Stomach (tissue), 9 donors: ENCODE data around the gene RNF115. TPM values are rescaled to one million over a fixed set of nuclear protein-coding genes. Genes with fewer than 3 reads are reported as not detected.

ENCODE experiments used
- DNase-seq, 2 donors: peaks; one replicate each; pipeline versions ENCODE4 v3.0.0 to v3.0.0-alpha.2; 2013 to 2019
- H3K27ac ChIP-seq, 5 donors: fragments of 200-600 bp in 4 of 5; sonication (generic) in 4 of 5; one replicate each; pipeline ENCODE4 v1.5.1; 2013 to 2019; ENCODE audit warnings: mild to moderate bottlenecking in 1 of 5, moderate library complexity in 1 of 5
- H3K27me3 ChIP-seq, 3 donors: fragments of 200-600 bp; sonication (generic); one replicate each; pipeline ENCODE4 v1.5.1; 2017 to 2019; ENCODE audit warnings: mixed run types in 1 of 3
- H3K36me3 ChIP-seq, 4 donors: fragments of 200-600 bp; sonication (generic); 1 replicate in 3 of 4; 2 replicates in 1 of 4; pipeline ENCODE4 v1.5.1; 2016 to 2019
- H3K4me1 ChIP-seq, 4 donors: fragments of 200-600 bp; sonication (generic); one replicate each; pipeline ENCODE4 v1.5.1; 2016 to 2019
- H3K4me3 ChIP-seq, 4 donors: fragments of 200-600 bp; sonication (generic) in 3 of 4; one replicate each; pipeline ENCODE4 v1.5.1; 2016 to 2019; ENCODE audit warnings: mild to moderate bottlenecking in 1 of 4
- H3K9me3 ChIP-seq, 4 donors: fragments of 200-600 bp; sonication (generic); one replicate each; pipeline ENCODE4 v1.5.1; 2016 to 2019
- EP300 ChIP-seq: sonication (generic); formaldehyde crosslinking; IDR thresholded peaks from one replicate; pipeline ENCODE4 v1.6.1; 2017; ENCODE audit warnings: antibody characterized with exemption
- POLR2A ChIP-seq, 4 donors: fragments of 450-650 bp; IDR thresholded peaks; one replicate each; pipeline ENCODE4 v1.6.1; 2016; ENCODE audit warnings: antibody characterized with exemption in 4 of 4, control low read depth in 2 of 4, mild to moderate bottlenecking in 1 of 4, moderate library complexity in 1 of 4
- POLR2AphosphoS5 ChIP-seq, 3 donors: sonication (generic); formaldehyde crosslinking; IDR thresholded peaks; one replicate each; pipeline ENCODE4 v1.6.1; 2016; ENCODE audit warnings: antibody characterized with exemption in 3 of 3
- WGBS, 5 donors: extraction: QIAGEN DNeasy Blood & Tissue Kit in 3 of 5; methylation state at CpG; one replicate each; pipeline versions ENCODE4 v1.1.5 to v1.1.7; 2013 to 2018; 5-methylcytosine and 5-hydroxymethylcytosine counted together
- intact Hi-C: fragments of 100-400 bp; cut with DNase I; formaldehyde crosslinking; loops from one replicate; pipeline ENCODE4 v1.15.1; 2023; ENCODE audit warnings: low total_unique reads
- polyA plus RNA-seq, 3 donors: library from polyadenylated mRNA; stranded (reverse); fragments of 200-250 nt; gene quantifications; one replicate each; pipeline ENCODE4 v1.2.3, GENCODE V29; 2013
- total RNA-seq, 5 donors: library from RNA; depleted of rRNA; stranded (reverse); fragments of >200 nt; gene quantifications; one replicate each; pipeline versions ENCODE4 v1.1.0 to v1.2.3, GENCODE V29; 2014 to 2016
- TF ChIP-seq, protein P1 (sequence below), 7 experiments: fragments of 450-650 bp in 4 of 7; fragments of 200-600 bp in 3 of 7; sonication (generic) in 3 of 7; IDR thresholded peaks; one replicate each; pipeline ENCODE4 v1.5.1; 2016 to 2019; ENCODE audit warnings: antibody characterized with exemption in 7 of 7, control low read depth in 2 of 7, mild to moderate bottlenecking in 1 of 7
- donor health status: healthy with polysubstance abuse.
- donor health status: Bipolar disorder and iron deficiency.
- donor health status: healthy.

The RNF115 gene
- total and polyA plus RNA-seq, 8 donors = 4.8 to 44.1 (median 12.6) TPM

DNA sequence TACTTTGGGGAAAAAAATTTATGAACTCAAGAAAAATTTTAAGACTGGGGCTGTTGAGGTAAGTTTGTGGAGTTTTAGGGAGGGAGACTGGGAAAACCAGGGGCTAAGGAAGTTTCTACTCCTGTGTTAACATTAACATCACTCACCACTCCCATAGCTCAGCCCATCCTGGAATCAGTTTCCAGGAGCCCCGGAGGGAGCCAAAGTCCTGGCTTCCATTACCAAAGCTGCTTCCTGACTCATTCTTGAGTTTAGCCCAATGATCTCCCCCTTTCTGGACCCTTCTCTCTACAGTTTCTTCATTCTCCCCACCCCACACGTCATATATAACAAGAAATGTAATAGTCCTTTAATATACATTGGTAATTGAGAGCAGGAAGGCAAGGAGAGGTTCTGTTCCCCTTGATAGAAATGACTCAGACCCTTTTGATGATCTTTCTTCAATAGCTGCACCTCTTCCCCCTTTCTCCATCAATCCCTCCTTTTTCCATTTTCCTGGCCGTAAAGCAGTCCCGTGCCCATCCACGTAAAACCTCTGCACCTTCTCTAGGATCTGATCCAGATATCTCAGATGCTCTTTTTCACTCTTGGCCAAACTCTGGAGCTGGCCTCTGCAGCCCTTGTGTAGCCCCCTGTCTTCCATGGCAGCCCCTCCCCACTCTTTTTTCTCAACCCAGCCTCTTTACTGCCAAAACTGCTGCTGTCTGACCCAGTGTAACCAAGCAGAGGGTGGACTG lies 39.6 kb upstream of the RNF115 start:
- 73 to 83% (median 81%) methylated on average over 5 of the region's 5 CpGs for WGBS, 5 donors
- intact Hi-C loops = no loop called here
- Histone ChIP-seq H3K4me3 (no peak overlapping the region), H3K4me1 (peaks cover 11 to 14% (median 14%) of the 10 kb centered on the region in 4 donors), H3K9me3 (no peaks in the 10 kb centered on the region), H3K36me3 (peaks cover 0 to 26% (median 0%) of the 10 kb centered on the region in 4 donors), H3K27ac (no peak overlapping the region), H3K27me3 (no peaks in the 10 kb centered on the region)
- TF ChIP-seq, protein P1, sequence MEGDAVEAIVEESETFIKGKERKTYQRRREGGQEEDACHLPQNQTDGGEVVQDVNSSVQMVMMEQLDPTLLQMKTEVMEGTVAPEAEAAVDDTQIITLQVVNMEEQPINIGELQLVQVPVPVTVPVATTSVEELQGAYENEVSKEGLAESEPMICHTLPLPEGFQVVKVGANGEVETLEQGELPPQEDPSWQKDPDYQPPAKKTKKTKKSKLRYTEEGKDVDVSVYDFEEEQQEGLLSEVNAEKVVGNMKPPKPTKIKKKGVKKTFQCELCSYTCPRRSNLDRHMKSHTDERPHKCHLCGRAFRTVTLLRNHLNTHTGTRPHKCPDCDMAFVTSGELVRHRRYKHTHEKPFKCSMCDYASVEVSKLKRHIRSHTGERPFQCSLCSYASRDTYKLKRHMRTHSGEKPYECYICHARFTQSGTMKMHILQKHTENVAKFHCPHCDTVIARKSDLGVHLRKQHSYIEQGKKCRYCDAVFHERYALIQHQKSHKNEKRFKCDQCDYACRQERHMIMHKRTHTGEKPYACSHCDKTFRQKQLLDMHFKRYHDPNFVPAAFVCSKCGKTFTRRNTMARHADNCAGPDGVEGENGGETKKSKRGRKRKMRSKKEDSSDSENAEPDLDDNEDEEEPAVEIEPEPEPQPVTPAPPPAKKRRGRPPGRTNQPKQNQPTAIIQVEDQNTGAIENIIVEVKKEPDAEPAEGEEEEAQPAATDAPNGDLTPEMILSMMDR (IDR thresholded peaks at IDR 0.05) = no peak
- no peak for TF ChIP-seq POLR2A (IDR thresholded peaks at IDR 0.05)
- no peak for TF ChIP-seq EP300
- no peak for TF ChIP-seq POLR2AphosphoS5 (IDR thresholded peaks at IDR 0.05)
- DNase-seq = peak in 1 of 2 donors; percentile 72

DNA sequence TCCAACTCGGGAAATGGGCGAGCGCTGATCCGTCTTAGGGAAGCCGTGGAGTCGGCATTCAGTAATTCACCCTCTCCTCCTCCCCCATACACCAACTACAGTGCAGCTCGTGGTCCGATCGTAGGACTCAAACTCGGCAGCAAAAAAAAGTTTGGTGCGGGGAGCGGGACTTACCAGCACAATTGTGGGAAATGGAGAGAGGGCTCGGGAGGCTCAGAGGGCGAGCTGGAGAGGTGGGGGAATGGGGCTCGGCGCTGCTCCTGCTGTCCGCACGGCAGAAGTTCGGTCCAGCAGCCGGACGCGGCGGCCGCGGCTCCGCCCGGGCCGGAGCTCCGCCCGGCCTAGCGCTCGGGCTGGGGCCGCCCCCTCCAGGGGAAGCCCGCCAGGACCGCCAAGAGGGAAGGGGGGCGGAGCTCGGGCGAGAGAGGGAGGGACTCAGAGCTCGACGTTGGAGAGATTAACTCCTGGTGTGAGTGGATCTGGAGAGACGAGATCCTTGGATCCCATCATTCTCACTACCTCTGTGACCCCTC lies 35.7 kb upstream of the RNF115 start:
- Histone ChIP-seq H3K4me3 (peak overlapping the region; percentile 76 to 96 (median 90)), H3K9me3 (no peaks in the 10 kb centered on the region), H3K27ac (peak overlapping the region; percentile 85 to 96 (median 95)), H3K4me1 (peaks cover 25 to 31% (median 28%) of the 10 kb centered on the region in 4 donors), H3K36me3 (peaks cover 21 to 24% (median 23%) of the 10 kb centered on the region in 4 donors), H3K27me3 (no peaks in the 10 kb centered on the region)
- peak; percentile 94 to 97 for DNase-seq
- intact Hi-C loops = no loop called here
- WGBS, 5 donors = 0 to 2% (median 1%) methylated on average over 17 to 41 of the region's 41 CpGs
- peak in 2 of 3 donors; percentile 64 to 78 for TF ChIP-seq POLR2AphosphoS5 (IDR thresholded peaks at IDR 0.05)
- TF ChIP-seq, protein P1 (IDR thresholded peaks at IDR 0.05) = no peak

DNA sequence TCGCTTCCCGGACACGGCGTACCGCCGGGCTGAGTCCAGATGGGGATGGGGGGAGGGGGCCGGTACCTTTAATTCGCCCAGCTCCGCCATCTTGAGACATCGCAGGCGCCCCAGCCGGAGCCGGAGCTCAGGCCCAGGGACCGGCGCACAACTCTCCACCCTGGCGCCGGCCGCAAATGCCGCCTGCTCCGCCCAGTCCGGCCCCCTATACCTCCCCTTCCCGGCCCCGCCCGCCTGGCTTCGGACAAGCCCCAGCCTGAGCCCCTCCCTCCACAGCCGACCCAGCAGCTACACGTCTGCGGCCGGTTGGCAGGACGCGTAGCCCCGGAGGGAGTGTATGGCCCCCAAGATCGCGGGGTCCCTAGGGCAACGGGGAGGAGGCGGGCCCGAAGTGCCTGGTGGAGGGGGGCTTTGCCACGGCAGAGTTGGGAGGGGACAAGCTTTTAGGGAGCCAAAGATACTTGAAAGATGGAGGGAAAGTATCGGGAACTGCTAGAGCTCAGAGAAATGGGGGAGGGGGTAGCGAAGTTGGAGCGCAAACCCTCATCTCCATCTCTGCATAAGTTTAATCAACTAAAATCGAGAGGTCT lies 35.1 kb upstream of the RNF115 start, which contains the start of gene PIAS3:
Gene PIAS3 (minus strand): TSS at position 181 of the 590 bp plus-strand sequence. CDS start 91 bp downstream, at position 90.
- intact Hi-C loops = no loop called here
- WGBS, 5 donors = 0 to 1% (median 0%) methylated on average over 33 to 42 of the region's 42 CpGs

More for the DNA sequence above, 35.1 kb upstream of the RNF115 start, which contains the start of gene PIAS3:
- H3K36me3 ChIP-seq = peaks cover 27 to 29% (median 29%) of the 10 kb centered on the region in 4 donors
- peak; percentile 97 to 98 for DNase-seq
- H3K4me1 ChIP-seq = peaks cover 25 to 31% (median 28%) of the 10 kb centered on the region in 4 donors
- no peaks in the 10 kb centered on the region for H3K9me3 ChIP-seq
- peak within 1 kb of the TSS; percentile 76 to 96 (median 90) for H3K4me3 ChIP-seq
- H3K27ac ChIP-seq = peak within 1 kb of the TSS; percentile 85 to 96 (median 95)
- no peaks in the 10 kb centered on the region for H3K27me3 ChIP-seq
- peak in 1 of 4 donors; percentile 77 for TF ChIP-seq POLR2A (IDR thresholded peaks at IDR 0.05)
- TF ChIP-seq, protein P1 (IDR thresholded peaks at IDR 0.05) = no peak
- TF ChIP-seq POLR2AphosphoS5 (IDR thresholded peaks at IDR 0.05) = peak; percentile 49 to 90 (median 85)
- no peak for TF ChIP-seq EP300
